GM12878 (cell line): Measurements from ENCODE around the gene ALDH1L1. TPM values are rescaled to one million over a fixed set of nuclear protein-coding genes. Genes with fewer than 3 reads are reported as not detected.

ENCODE experiments used
- ATAC-seq: fragments of 200-7000 bp; cut with Tn5 transposase; 3 replicates; pipeline ENCODE4 v1.9.1; 2020; ENCODE audit warnings: mild to moderate bottlenecking, moderate library complexity
- BruUV-seq: library from RNA; stranded (reverse); fragments of 400-500 nt; replicated peaks from 2 replicates; lab custom pipeline; 2021; lab: Mats Ljungman, UMichigan
- CTCF ChIA-PET: fragments of 300-600 bp; sonication (Branson Sonifier 250); formaldehyde crosslinking; extraction: SDS; loops from one replicate; lab custom pipeline; 2021; ENCODE audit warnings: inconsistent platforms; lab: Yijun Ruan, JAX
- POLR2A ChIA-PET: fragments of 350-600 bp; formaldehyde crosslinking; extraction: SDS; loops from one replicate; lab custom pipeline; 2021; ENCODE audit warnings: inconsistent platforms; lab: Charles Lee
- RAD21 ChIA-PET: fragments of 300-600 bp; sonication (Branson Sonifier 250); formaldehyde crosslinking; loops from one replicate; lab custom pipeline; 2023; ENCODE audit warnings: antibody characterized with exemption; ENCODE audit not compliant: unreplicated experiment; lab: Charles Lee
- SMC1A ChIA-PET: fragments of 300-600 bp; sonication (Branson Sonifier 250); formaldehyde crosslinking; loops from one replicate; lab custom pipeline; 2023; ENCODE audit not compliant: unreplicated experiment, uncharacterized antibody; lab: Charles Lee
- DNase-seq: peaks from one replicate; pipeline ENCODE4 v3.0.0-alpha.2; 2011; ENCODE audit warnings: low read depth, low spot score
- FAIRE-seq: peaks from 3 replicates; lab custom pipeline; 2011; peaks lifted over from hg19 to GRCh38; lab: Jason Lieb, UNC
- H2AFZ ChIP-seq: 2 replicates; pipeline ENCODE4 v1.6.0; 2011; ENCODE audit warnings: low read depth, low read length, control low read depth; ENCODE audit not compliant: control insufficient read depth
- H3K27ac ChIP-seq: 2 replicates; pipeline ENCODE4 v1.5.1; 2011; ENCODE audit warnings: control low read depth; ENCODE audit not compliant: control insufficient read depth, insufficient read depth
- H3K27me3 ChIP-seq, 2 experiments: replicated peaks in 1 of 2; 2 replicates each; pipeline versions ENCODE4 v1.6.0 to v1.6.1; 2011; ENCODE audit warnings: low read length in 1 of 2; ENCODE audit not compliant: control insufficient read depth in 2 of 2, insufficient read depth in 2 of 2
- H3K36me3 ChIP-seq, 2 experiments: 2 replicates each; pipeline ENCODE4 v1.5.1; 2011; ENCODE audit warnings: low read length in 1 of 2; ENCODE audit not compliant: control insufficient read depth in 2 of 2, insufficient read depth in 2 of 2
- H3K4me1 ChIP-seq: 2 replicates; pipeline ENCODE4 v1.6.1; 2011; ENCODE audit warnings: mild to moderate bottlenecking, low read length, moderate library complexity, mixed read lengths; ENCODE audit not compliant: control insufficient read depth, insufficient read depth
- H3K4me2 ChIP-seq: 2 replicates; pipeline ENCODE4 v1.6.0; 2011; ENCODE audit warnings: control low read depth; ENCODE audit not compliant: control insufficient read depth, insufficient read depth
- H3K4me3 ChIP-seq: fragments of 200-600 bp; sonication (generic); 2 replicates; pipeline ENCODE4 v1.5.1; 2016
- H3K79me2 ChIP-seq: 2 replicates; pipeline ENCODE4 v1.6.0; 2011; ENCODE audit warnings: low read length; ENCODE audit not compliant: control insufficient read depth, insufficient read depth
- H3K9ac ChIP-seq: 2 replicates; pipeline ENCODE4 v1.8.0; 2011; ENCODE audit warnings: low read length, control low read depth, mixed read lengths; ENCODE audit not compliant: control insufficient read depth, insufficient read depth
- H3K9me3 ChIP-seq: replicated peaks from 3 replicates; pipeline ENCODE4 v1.5.1; 2011; ENCODE audit warnings: mild to moderate bottlenecking, low read length; ENCODE audit not compliant: control insufficient read depth, insufficient read depth
- H4K20me1 ChIP-seq: 2 replicates; pipeline ENCODE4 v1.6.0; 2011; ENCODE audit not compliant: control insufficient read depth, insufficient read depth
- CBFB ChIP-seq: IDR thresholded peaks from 2 replicates; pipeline ENCODE4 v1.6.1; 2016; ENCODE audit warnings: antibody characterized with exemption, low read depth
- CTCF ChIP-seq, 3 experiments: IDR thresholded peaks in 2 of 3; conservative IDR thresholded peaks in 1 of 3; 2 replicates each; pipeline ENCODE4 v1.5.1; 2011; ENCODE audit warnings: low read depth in 3 of 3, low read length in 3 of 3, mild to moderate bottlenecking in 3 of 3, control low read depth in 2 of 3, moderate library complexity in 2 of 3, inconsistent platforms in 1 of 3, mixed read lengths in 1 of 3; ENCODE audit not compliant: control insufficient read depth in 2 of 3, insufficient read depth in 1 of 3; ENCODE audit errors: extremely low read depth in 1 of 3
- FOXK2 ChIP-seq: fragments of 450-650 bp; IDR thresholded peaks from 2 replicates; pipeline ENCODE4 v1.6.1; 2017; ENCODE audit warnings: mild to moderate bottlenecking, moderate library complexity
- HDAC2 ChIP-seq: fragments of 200-600 bp; sonication (generic); IDR thresholded peaks from 2 replicates; pipeline ENCODE4 v1.6.1; 2017
- IRF5 ChIP-seq: fragments of 450-650 bp; IDR thresholded peaks from 2 replicates; pipeline ENCODE4 v1.6.1; 2017; ENCODE audit warnings: borderline replicate concordance
- KDM1A ChIP-seq: fragments of 200-600 bp; sonication (generic); IDR thresholded peaks from 2 replicates; pipeline ENCODE4 v1.6.1; 2016; ENCODE audit warnings: borderline replicate concordance
- PBX3 ChIP-seq: IDR thresholded peaks from 2 replicates; pipeline ENCODE4 v1.6.1; 2011; ENCODE audit warnings: mild to moderate bottlenecking, low read depth, low read length, moderate library complexity; ENCODE audit not compliant: insufficient replicate concordance
- SMAD1 ChIP-seq: fragments of 450-650 bp; IDR thresholded peaks from 2 replicates; pipeline ENCODE4 v1.6.1; 2018; ENCODE audit warnings: mild to moderate bottlenecking, low read depth; ENCODE audit not compliant: partially characterized antibody
- SMAD5 ChIP-seq: IDR thresholded peaks from 2 replicates; pipeline ENCODE4 v1.6.1; 2016; ENCODE audit warnings: antibody characterized with exemption, low read depth
- SMARCA5 ChIP-seq: fragments of 450-650 bp; IDR thresholded peaks from 2 replicates; pipeline ENCODE4 v1.6.1; 2017; ENCODE audit warnings: mild to moderate bottlenecking
- SUPT20H ChIP-seq: IDR thresholded peaks from 2 replicates; pipeline ENCODE4 v1.6.1; 2011; ENCODE audit warnings: low read depth, mild to moderate bottlenecking, low read length, moderate library complexity, borderline replicate concordance; ENCODE audit not compliant: control insufficient read depth
- YY1 ChIP-seq: IDR thresholded peaks from 2 replicates; pipeline ENCODE4 v1.6.1; 2011; ENCODE audit warnings: low read depth, mild to moderate bottlenecking, low read length
- ZNF687 ChIP-seq: fragments of 450-650 bp; IDR thresholded peaks from 2 replicates; pipeline ENCODE4 v1.6.1; 2017; ENCODE audit warnings: mild to moderate bottlenecking, moderate library complexity
- WGBS: methylation state at CpG from one replicate; pipeline ENCODE4 v1.1.6; 2016; ENCODE audit warnings: low lambda C conversion rate; ENCODE audit not compliant: insufficient replicate concordance, insufficient coverage; ENCODE audit errors: missing lambda C conversion rate; 5-methylcytosine and 5-hydroxymethylcytosine counted together
- in situ Hi-C: fragments of 300-500 bp; cut with MboI; formaldehyde crosslinking; loops from 9 replicates; pipeline ENCODE4 v1.14.3; 2018; ENCODE audit warnings: mixed read lengths
- intact Hi-C: fragments of 100-400 bp; cut with micrococcal nuclease; formaldehyde crosslinking; loops from one replicate; pipeline ENCODE4 v1.14.2; 2022; ENCODE audit not compliant: unreplicated experiment
- polyA plus RNA-seq, 11 experiments: library from polyadenylated mRNA; depleted of rRNA in 4 of 11; unstranded in 6 of 11; stranded (reverse) in 5 of 11; fragments of >200 nt; fragmentation: Nextera tagmentation in 4 of 11; fragmentation: Illumina TruSeq in 1 of 11; extraction: Ambion mirVana in 4 of 11; extraction: Trizol in 1 of 11; gene quantifications; 1 replicate in 1 of 11; 2 replicates in 10 of 11; pipeline versions ENCODE4 v1.2.1 to v1.2.3, GENCODE V29; 2011 to 2016; ENCODE audit warnings: inconsistent platforms in 2 of 11, missing spikeins in 2 of 11, low read depth in 1 of 11
- total RNA-seq, 4 experiments: library from RNA; depleted of rRNA in 3 of 4; stranded (reverse); fragments of >200 nt in 3 of 4; fragmentation: Illumina TruSeq in 1 of 4; extraction: Trizol in 1 of 4; gene quantifications; 2 replicates each; pipeline versions ENCODE4 v1.2.1 to v1.2.3, GENCODE V29; 2013 to 2021

The ALDH1L1 gene
- total and polyA plus RNA-seq, 10 of the 15 experiments (the other 5 are each of a cell fraction or from before 2014, with no cell fraction given), result 0.04 to 18.2 (median 0.45) TPM

GRCh38 chr3:126179825-126180476 is 435 bp downstream of the ALDH1L1 start (continued):
- no peak for TF ChIP-seq KDM1A

- in situ Hi-C loops, result no loop called here
- ChIA-PET SMC1A (interaction anchor here (1.0 kb wide), 1 partner anchor 19 kb away, joined by 3 read pairs; no protein-coding TSS in a partner anchor), CTCF (no interaction called here), RAD21 (interaction anchor here (0.7 kb wide), 1 partner anchor 25 kb away, joined by 4 read pairs; no protein-coding TSS in a partner anchor), POLR2A (no interaction called here)
- Histone ChIP-seq H3K36me3 (no peaks in the 10 kb centered on the region), H3K4me1 (no peaks in the 10 kb centered on the region), H2AFZ (no peak overlapping the region), H3K9me3 (no peaks in the 10 kb centered on the region), H3K4me2 (no peak overlapping the region), H3K27me3 (0 out of 4 replicates have a peak, but pooled peaks cover 0 to 3% of the 10 kb centered on the region in 2 experiments), H4K20me1 (no peaks in the 10 kb centered on the region), H3K79me2 (no peaks in the 10 kb centered on the region), H3K9ac (no peak overlapping the region), H3K27ac (no peak overlapping the region), H3K4me3 (no peak overlapping the region)
- intact Hi-C loops, result no loop called here
- DNase-seq (no peak), ATAC-seq (no peak), FAIRE-seq (no peak)
- 82% methylated on average over 8 of the region's 8 CpGs for WGBS
- BruUV-seq, result no TSS peak
- TF ChIP-seq SMARCA5 (no peak), ZNF687 (no peak), PBX3 (no peak), SMAD5 (no peak), YY1 (no peak), CTCF (IDR thresholded peaks at IDR 0.05 in 2 of 3, conservative IDR thresholded peaks at IDR 0.05 in 1 of 3; ENCODE audit: control insufficient read depth in 2 of 3, extremely low read depth in 1 of 3, insufficient read depth in 1 of 3, low read depth in 3 of 3, low read length in 3 of 3) (no peak), CBFB (no peak), SUPT20H (no peak), SMAD1 (no peak), IRF5 (no peak), HDAC2 (no peak), FOXK2 (no peak)
Observed at GRCh38 chr3:126170073-126170777, 10.2 kb downstream of the ALDH1L1 start.
